GM19351 (cell line): ENCODE data around the gene IKZF3.
"Not testable (repeated sequence)": the region's sequence is repeated elsewhere in the genome, so short reads cannot be mapped to it uniquely, and the experiment has no call there.

Source experiments
- ATAC-seq: cut with Tn5 transposase; IDR thresholded peaks from one replicate; pipeline ENCODE4 v1.9.1; 2021; ENCODE audit warnings: mild to moderate bottlenecking, moderate library complexity; ENCODE audit not compliant: unreplicated experiment

Gene IKZF3

GRCh38 chr17:39782481-39782880, 81.6 kb downstream of the IKZF3 start:
- no peak for ATAC-seq

- ATAC-seq, result no peak
These were observed 82.3 kb downstream of the IKZF3 start for GRCh38 chr17:39781861-39782213.

- ATAC-seq, result no peak
These were observed 82.9 kb downstream of the IKZF3 start for GRCh38 chr17:39781031-39781860.

- peak; percentile 62 for ATAC-seq
These were observed 86.4 kb downstream of the IKZF3 start for GRCh38 chr17:39777534-39778365.

- no peak for ATAC-seq
These were observed 87.9 kb downstream of the IKZF3 start for GRCh38 chr17:39776252-39776651.

GRCh38 chr17:39775031-39775430, 89.1 kb downstream of the IKZF3 start:
- ATAC-seq, result no peak

GRCh38 chr17:39774047-39774446, 90.1 kb downstream of the IKZF3 start:
- no peak for ATAC-seq

GRCh38 chr17:39772987-39773934, 90.9 kb downstream of the IKZF3 start:
- ATAC-seq, result no peak

GRCh38 chr17:39772415-39772814, 91.7 kb downstream of the IKZF3 start:
- no peak for ATAC-seq

- ATAC-seq, result peak; percentile 67
These were observed 94.0 kb downstream of the IKZF3 start for GRCh38 chr17:39769974-39770587.

GRCh38 chr17:39767147-39767546, 97.0 kb downstream of the IKZF3 start:
- ATAC-seq, result no peak

GRCh38 chr17:39765766-39766165, 98.3 kb downstream of the IKZF3 start:
- no peak for ATAC-seq

- ATAC-seq, result no peak
These were observed 98.9 kb downstream of the IKZF3 start for GRCh38 chr17:39765175-39765574.

- ATAC-seq, result not testable (repeated sequence)
These were observed 99.9 kb downstream of the IKZF3 start for GRCh38 chr17:39764171-39764570.

- ATAC-seq, result no peak
These were observed 100.9 kb downstream of the IKZF3 start for GRCh38 chr17:39763051-39763820.

- ATAC-seq, result no peak
These were observed 102.1 kb downstream of the IKZF3 start for GRCh38 chr17:39761861-39762496.

GRCh38 chr17:39759204-39759603, 104.9 kb downstream of the IKZF3 start:
- ATAC-seq, result no peak

- ATAC-seq, result no peak
These were observed 105.9 kb downstream of the IKZF3 start for GRCh38 chr17:39757931-39758873.
